ENCODE data around the gene TUBB3. TPM values are rescaled to one million over a fixed set of nuclear protein-coding genes. Genes with fewer than 3 reads are reported as not detected.

TUBB3 gene
- total and polyA plus RNA-seq, 7 experiments from 2014 or later, result 0.22 to 2.8 (median 0.48) TPM; not detected in 4

DNA sequence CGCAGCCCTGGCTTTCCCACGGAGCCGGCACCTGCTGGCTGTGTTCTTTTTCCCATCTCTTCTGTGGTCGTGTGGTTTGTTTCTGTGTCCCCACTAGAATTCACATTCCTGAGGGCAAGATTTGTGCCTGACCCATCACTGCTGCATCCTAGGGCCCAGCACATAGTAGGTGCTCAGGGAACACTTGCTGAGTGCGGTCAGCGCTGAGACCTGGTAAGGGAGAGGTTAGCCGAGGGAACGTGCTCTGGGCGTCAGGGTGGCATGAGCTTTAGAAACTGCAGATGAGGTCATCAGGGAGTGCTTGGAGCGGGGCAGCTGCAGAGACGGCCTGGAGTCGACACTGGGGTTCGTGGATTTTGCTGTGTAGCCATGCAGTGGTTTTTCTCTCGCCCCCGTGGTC is 31.3 kb downstream of the TUBB3 start:
- H3K36me3 Mint-ChIP-seq, result peaks cover 1 to 21% (median 8%) of the 10 kb centered on the region in 5 donors
- H3K9me3 Mint-ChIP-seq, result no peaks in the 10 kb centered on the region
- H3K27ac Mint-ChIP-seq, result no peak overlapping the region
- POLR2A ChIA-PET, result no interaction called here
- intact Hi-C loops (cut with micrococcal nuclease), result no loop called here
- Histone ChIP-seq H3K4me1 (ENCODE audit: control insufficient read depth in 2 of 2, insufficient read depth in 2 of 2, low read length in 2 of 2) (peaks cover 2 to 3% of the 10 kb centered on the region in 2 donors), H3K27ac (ENCODE audit: low read depth, low read length) (no peak overlapping the region), H3K9me3 (ENCODE audit: control insufficient read depth in 2 of 3, low read length in 3 of 3) (no peaks in the 10 kb centered on the region), H3K27me3 (ENCODE audit: control insufficient read depth in 2 of 2, insufficient read depth in 2 of 2, low read length in 2 of 2) (no peaks in the 10 kb centered on the region), H3K36me3 (ENCODE audit: control insufficient read depth in 2 of 3, insufficient read depth in 3 of 3, low read length in 3 of 3) (peaks cover 0 to 37% (median 0%) of the 10 kb centered on the region in 3 experiments), H3K4me3 (ENCODE audit: low read length) (no peak overlapping the region)
- CTCF ChIA-PET, result no interaction called here
- ATAC-seq, result no peak
- no peak overlapping the region for H3K4me3 Mint-ChIP-seq
- no peak for DNase-seq
- H3K4me1 Mint-ChIP-seq, result peaks cover 7 to 24% (median 10%) of the 10 kb centered on the region in 7 donors
- peaks cover 0 to 10% (median 0%) of the 10 kb centered on the region in 5 donors for H3K27me3 Mint-ChIP-seq

DNA sequence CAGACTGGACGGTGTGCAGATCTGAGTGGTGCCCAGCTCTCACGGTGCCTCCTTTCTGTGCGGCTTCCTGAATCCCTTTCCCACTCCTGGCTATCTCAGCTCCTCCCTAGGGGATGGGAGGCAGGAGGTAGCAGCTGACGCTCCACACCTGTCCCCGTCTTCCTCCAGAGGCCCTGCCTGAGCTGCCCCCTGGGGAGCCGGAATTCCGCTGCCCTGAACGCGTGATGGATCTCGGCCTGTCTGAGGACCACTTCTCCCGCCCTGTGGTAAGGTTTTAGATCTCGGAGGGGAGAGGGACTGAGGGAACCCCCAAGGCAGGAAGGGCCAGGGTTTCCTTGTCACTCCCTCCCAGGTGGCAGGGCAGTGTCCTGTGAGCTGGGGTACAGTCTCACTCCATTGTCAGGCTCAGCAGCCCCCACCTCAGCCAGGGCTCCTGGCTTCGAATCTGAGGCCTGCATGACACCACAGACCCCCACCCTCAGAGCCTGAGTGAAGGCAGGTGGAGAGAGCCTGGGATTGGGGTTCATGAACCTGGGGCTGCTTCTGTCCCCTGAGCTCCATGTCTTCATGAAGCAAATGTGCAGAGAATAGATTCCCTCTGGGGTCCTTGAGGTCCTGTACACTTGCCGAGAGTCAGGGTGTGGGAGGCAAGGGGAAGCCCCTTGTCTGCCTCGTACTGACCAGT is 32.0 kb downstream of the TUBB3 start:
- no peak overlapping the region for H3K4me3 Mint-ChIP-seq
- Histone ChIP-seq H3K9me3 (ENCODE audit: control insufficient read depth in 2 of 3, low read length in 3 of 3) (no peaks in the 10 kb centered on the region), H3K27ac (ENCODE audit: low read depth, low read length) (no peak overlapping the region), H3K36me3 (ENCODE audit: control insufficient read depth in 2 of 3, insufficient read depth in 3 of 3, low read length in 3 of 3) (peaks cover 0 to 41% (median 0%) of the 10 kb centered on the region in 3 experiments), H3K27me3 (ENCODE audit: control insufficient read depth in 2 of 2, insufficient read depth in 2 of 2, low read length in 2 of 2) (no peaks in the 10 kb centered on the region), H3K4me3 (ENCODE audit: low read length) (no peak overlapping the region), H3K4me1 (ENCODE audit: control insufficient read depth in 2 of 2, insufficient read depth in 2 of 2, low read length in 2 of 2) (no peaks in the 10 kb centered on the region)
- H3K4me1 Mint-ChIP-seq, result peaks cover 1 to 18% (median 3%) of the 10 kb centered on the region in 7 donors
- DNase-seq (no peak), ATAC-seq (no peak)
- POLR2A ChIA-PET, result interaction anchor here (0.6 kb wide), 1 partner anchor 43 kb away, joined by 3 read pairs; no protein-coding TSS in a partner anchor
- peaks cover 1 to 27% (median 8%) of the 10 kb centered on the region in 5 donors for H3K36me3 Mint-ChIP-seq
- CTCF ChIA-PET, result no interaction called here
- no peaks in the 10 kb centered on the region for H3K9me3 Mint-ChIP-seq
- peaks cover 0 to 3% (median 0%) of the 10 kb centered on the region in 5 donors for H3K27me3 Mint-ChIP-seq
- peak overlapping the region in 1 of 9 donors; percentile 65 for H3K27ac Mint-ChIP-seq
- intact Hi-C loops (cut with micrococcal nuclease), result no loop called here

DNA sequence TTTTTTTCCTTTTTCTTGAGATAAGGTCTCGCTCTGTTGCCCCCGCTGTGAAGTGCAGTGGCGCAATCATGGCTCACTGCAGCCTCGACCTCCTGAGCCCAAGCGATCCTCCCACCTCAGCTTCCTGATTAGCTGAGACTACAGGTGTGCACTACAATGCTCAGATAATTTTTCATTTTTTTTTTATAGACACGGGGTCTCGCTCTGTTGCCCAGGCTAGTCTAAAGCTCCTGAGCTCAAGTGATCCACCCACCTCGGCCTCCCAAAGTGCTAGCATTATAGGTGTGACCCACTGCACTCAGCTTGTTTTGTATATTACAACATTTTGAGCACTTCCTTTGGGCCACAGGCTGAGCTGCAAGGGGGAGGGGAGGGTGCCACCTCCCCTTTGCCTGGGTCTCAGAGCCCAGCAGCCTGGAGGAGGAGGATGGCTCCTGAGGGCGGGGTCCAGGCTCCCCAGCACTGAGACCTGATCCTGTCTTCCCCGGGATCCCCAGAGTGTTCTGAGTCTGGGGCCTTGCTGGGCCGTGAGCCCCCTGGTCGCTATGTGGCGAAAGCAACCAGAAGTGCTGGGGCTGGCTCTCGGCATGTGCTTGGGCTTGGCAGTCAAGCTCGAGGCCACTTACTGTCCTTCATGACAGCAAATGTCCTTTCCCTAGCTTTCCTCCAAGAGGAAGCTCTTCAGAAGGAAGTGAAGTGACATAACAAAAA is 33.5 kb downstream of the TUBB3 start:
- intact Hi-C loops (cut with micrococcal nuclease), result no loop called here
- Mint-ChIP-seq H3K4me3 (no peak overlapping the region), H3K4me1 (peaks cover 0 to 16% (median 0%) of the 10 kb centered on the region in 7 donors), H3K27me3 (no peaks in the 10 kb centered on the region), H3K36me3 (peaks cover 1 to 29% (median 8%) of the 10 kb centered on the region in 5 donors), H3K9me3 (no peaks in the 10 kb centered on the region), H3K27ac (no peak overlapping the region)
- Histone ChIP-seq H3K27me3 (ENCODE audit: control insufficient read depth in 2 of 2, insufficient read depth in 2 of 2, low read length in 2 of 2) (no peaks in the 10 kb centered on the region), H3K27ac (ENCODE audit: low read depth, low read length) (no peak overlapping the region), H3K36me3 (ENCODE audit: control insufficient read depth in 2 of 3, insufficient read depth in 3 of 3, low read length in 3 of 3) (peaks cover 0 to 57% (median 0%) of the 10 kb centered on the region in 3 experiments), H3K4me3 (ENCODE audit: low read length) (no peak overlapping the region), H3K4me1 (ENCODE audit: control insufficient read depth in 2 of 2, insufficient read depth in 2 of 2, low read length in 2 of 2) (no peaks in the 10 kb centered on the region), H3K9me3 (ENCODE audit: control insufficient read depth in 2 of 3, low read length in 3 of 3) (no peaks in the 10 kb centered on the region)
- peak; percentile 30 for ATAC-seq
- ChIA-PET CTCF (interaction anchor here (0.6 kb wide), 1 partner anchor 19 kb away, joined by 4 read pairs; no protein-coding TSS in a partner anchor), POLR2A (no interaction called here)
- DNase-seq, result no peak

DNA sequence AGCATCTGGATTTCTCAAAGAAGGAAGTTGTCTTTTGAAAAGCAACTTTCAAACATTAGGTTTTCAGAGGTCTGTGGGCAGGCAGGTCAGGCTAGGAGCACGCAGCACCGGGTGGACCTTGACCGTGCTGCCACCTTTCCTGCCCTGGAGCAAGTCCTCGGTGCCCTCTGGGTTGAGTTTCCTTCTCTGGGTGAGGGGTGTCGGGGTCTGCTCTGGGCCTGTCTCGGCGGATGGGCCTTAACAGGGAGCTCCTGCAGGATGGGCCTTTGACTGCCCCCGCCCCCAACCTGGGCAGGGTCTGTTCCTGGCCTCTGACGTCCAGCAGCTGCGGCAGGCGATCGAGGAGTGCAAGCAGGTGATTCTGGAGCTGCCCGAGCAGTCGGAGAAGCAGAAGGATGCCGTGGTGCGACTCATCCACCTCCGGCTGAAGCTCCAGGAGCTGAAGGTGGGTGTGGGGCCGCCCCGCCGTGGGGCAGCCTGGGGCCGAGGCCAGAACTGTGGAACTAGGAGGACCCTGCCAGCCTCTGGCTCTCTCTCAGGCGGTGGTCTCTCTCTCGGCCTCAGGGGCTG is 34.2 kb downstream of the TUBB3 start:
- H3K27me3 Mint-ChIP-seq, result no peaks in the 10 kb centered on the region
- ATAC-seq (peak; percentile 5), DNase-seq (no peak)
- intact Hi-C loops (cut with micrococcal nuclease), result no loop called here
- ChIA-PET POLR2A (no interaction called here), CTCF (interaction anchor here (0.6 to 1.5 kb wide), 2 partner anchors 8 to 18 kb away, joined by 3 to 4 read pairs; no protein-coding TSS in a partner anchor)
- no peaks in the 10 kb centered on the region for H3K9me3 Mint-ChIP-seq
- peaks cover 1 to 29% (median 8%) of the 10 kb centered on the region in 5 donors for H3K36me3 Mint-ChIP-seq
- peaks cover 0 to 16% (median 0%) of the 10 kb centered on the region in 7 donors for H3K4me1 Mint-ChIP-seq
- no peaks in the 10 kb centered on the region for H3K27me3 ChIP-seq (ENCODE audit: control insufficient read depth in 2 of 2, insufficient read depth in 2 of 2, low read length in 2 of 2)
- peaks cover 0 to 61% (median 0%) of the 10 kb centered on the region in 3 experiments for H3K36me3 ChIP-seq (ENCODE audit: control insufficient read depth in 2 of 3, insufficient read depth in 3 of 3, low read length in 3 of 3)
- H3K4me3 ChIP-seq (ENCODE audit: low read length), result no peak overlapping the region
- peak overlapping the region in 1 of 10 donors; percentile 30 for H3K4me3 Mint-ChIP-seq
- H3K27ac Mint-ChIP-seq, result no peak overlapping the region
- no peaks in the 10 kb centered on the region for H3K4me1 ChIP-seq (ENCODE audit: control insufficient read depth in 2 of 2, insufficient read depth in 2 of 2, low read length in 2 of 2)
- H3K9me3 ChIP-seq (ENCODE audit: control insufficient read depth in 2 of 3, low read length in 3 of 3), result no peaks in the 10 kb centered on the region
- H3K27ac ChIP-seq (ENCODE audit: low read depth, low read length), result no peak overlapping the region

DNA sequence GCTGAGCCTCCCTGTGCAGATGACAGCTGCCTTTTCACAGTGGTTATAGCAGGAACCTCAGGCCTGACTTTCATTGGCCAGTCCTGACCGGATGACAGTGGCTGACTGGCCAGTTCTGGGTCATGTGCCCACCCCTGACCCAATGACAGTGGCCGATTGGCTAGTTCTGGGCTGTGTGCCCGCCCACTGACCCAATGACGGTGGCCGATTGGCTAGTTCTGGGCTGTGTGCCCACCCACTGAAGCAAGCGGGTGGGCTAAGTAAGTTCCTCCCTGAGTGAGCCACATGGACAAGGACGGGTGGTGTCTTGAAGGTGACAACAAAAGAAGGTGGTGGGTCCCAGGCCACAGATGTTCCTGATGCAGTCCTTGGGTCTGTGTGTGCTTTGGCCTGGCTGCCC is 34.9 kb downstream of the TUBB3 start:
- peaks cover 0 to 61% (median 0%) of the 10 kb centered on the region in 3 experiments for H3K36me3 ChIP-seq (ENCODE audit: control insufficient read depth in 2 of 3, insufficient read depth in 3 of 3, low read length in 3 of 3)
- peak; percentile 86 for ATAC-seq
- CTCF ChIA-PET, result interaction anchor here (1.5 kb wide), 1 partner anchor 9 kb away, joined by 3 read pairs; no protein-coding TSS in a partner anchor
- POLR2A ChIA-PET, result no interaction called here
- no peak for DNase-seq
- H3K4me1 ChIP-seq (ENCODE audit: control insufficient read depth in 2 of 2, insufficient read depth in 2 of 2, low read length in 2 of 2), result no peaks in the 10 kb centered on the region
- Mint-ChIP-seq H3K4me3 (no peak overlapping the region), H3K36me3 (peaks cover 1 to 29% (median 8%) of the 10 kb centered on the region in 5 donors), H3K27me3 (no peaks in the 10 kb centered on the region), H3K27ac (no peak overlapping the region), H3K9me3 (no peaks in the 10 kb centered on the region), H3K4me1 (peaks cover 0 to 14% (median 0%) of the 10 kb centered on the region in 7 donors)
- no peaks in the 10 kb centered on the region for H3K27me3 ChIP-seq (ENCODE audit: control insufficient read depth in 2 of 2, insufficient read depth in 2 of 2, low read length in 2 of 2)
- intact Hi-C loops (cut with micrococcal nuclease), result no loop called here
- no peaks in the 10 kb centered on the region for H3K9me3 ChIP-seq (ENCODE audit: control insufficient read depth in 2 of 3, low read length in 3 of 3)
- no peak overlapping the region for H3K27ac ChIP-seq (ENCODE audit: low read depth, low read length)
- H3K4me3 ChIP-seq (ENCODE audit: low read length), result no peak overlapping the region

DNA sequence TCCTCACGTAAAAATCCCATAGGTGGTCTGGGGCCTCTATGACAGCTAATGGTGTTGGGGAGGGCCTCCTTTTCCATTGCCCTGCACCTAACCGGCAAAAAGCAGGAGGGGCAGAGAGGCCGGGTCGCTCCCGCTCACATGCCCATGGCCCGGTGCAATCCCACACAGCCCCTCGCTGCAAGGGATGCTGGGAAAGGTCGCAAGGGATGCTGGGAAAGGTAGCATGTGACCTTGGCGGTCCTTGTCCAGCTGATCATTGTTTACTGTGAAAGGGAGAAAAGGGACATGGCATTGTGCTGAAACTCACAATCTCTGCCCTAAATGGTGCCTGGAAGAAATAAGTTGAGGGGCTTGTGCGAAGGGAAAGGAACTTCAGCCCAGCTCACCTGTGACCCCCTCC is 35.5 kb downstream of the TUBB3 start:
- H3K4me1 Mint-ChIP-seq, result peaks cover 0 to 13% (median 0%) of the 10 kb centered on the region in 7 donors
- no peak overlapping the region for H3K27ac Mint-ChIP-seq
- Histone ChIP-seq H3K27ac (ENCODE audit: low read depth, low read length) (no peak overlapping the region), H3K36me3 (ENCODE audit: control insufficient read depth in 2 of 3, insufficient read depth in 3 of 3, low read length in 3 of 3) (peaks cover 0 to 66% (median 0%) of the 10 kb centered on the region in 3 experiments), H3K4me1 (ENCODE audit: control insufficient read depth in 2 of 2, insufficient read depth in 2 of 2, low read length in 2 of 2) (no peaks in the 10 kb centered on the region), H3K4me3 (ENCODE audit: low read length) (no peak overlapping the region), H3K27me3 (ENCODE audit: control insufficient read depth in 2 of 2, insufficient read depth in 2 of 2, low read length in 2 of 2) (no peaks in the 10 kb centered on the region), H3K9me3 (ENCODE audit: control insufficient read depth in 2 of 3, low read length in 3 of 3) (no peaks in the 10 kb centered on the region)
- H3K27me3 Mint-ChIP-seq, result no peaks in the 10 kb centered on the region
- peaks cover 3 to 32% (median 8%) of the 10 kb centered on the region in 5 donors for H3K36me3 Mint-ChIP-seq
- H3K9me3 Mint-ChIP-seq, result no peaks in the 10 kb centered on the region
- POLR2A ChIA-PET, result no interaction called here
- intact Hi-C loops (cut with micrococcal nuclease), result no loop called here
- DNase-seq (no peak), ATAC-seq (no peak)
- CTCF ChIA-PET, result interaction anchor here (1.5 kb wide), 1 partner anchor 9 kb away, joined by 3 read pairs; no protein-coding TSS in a partner anchor
- H3K4me3 Mint-ChIP-seq, result no peak overlapping the region
